Vagina (tissue), 2 donors: ENCODE results near the gene WDR75.

Source experiments
- POLR2AphosphoS5 ChIP-seq, 2 donors: sonication (generic); formaldehyde crosslinking; IDR thresholded peaks; one replicate each; pipeline ENCODE4 v1.9.0; 2017; ENCODE audit warnings: antibody characterized with exemption in 2 of 2, mild to moderate bottlenecking in 2 of 2, low read depth in 1 of 2; ENCODE audit not compliant: insufficient read depth in 1 of 2
- TF ChIP-seq, protein P1 (sequence below), 3 experiments: fragments of 450-650 bp in 2 of 3; fragments of 200-600 bp in 1 of 3; sonication (generic) in 1 of 3; IDR thresholded peaks; one replicate each; pipeline ENCODE4 v1.5.1; 2017 to 2019; ENCODE audit warnings: antibody characterized with exemption in 3 of 3, mild to moderate bottlenecking in 2 of 3, moderate library complexity in 2 of 3

DNA sequence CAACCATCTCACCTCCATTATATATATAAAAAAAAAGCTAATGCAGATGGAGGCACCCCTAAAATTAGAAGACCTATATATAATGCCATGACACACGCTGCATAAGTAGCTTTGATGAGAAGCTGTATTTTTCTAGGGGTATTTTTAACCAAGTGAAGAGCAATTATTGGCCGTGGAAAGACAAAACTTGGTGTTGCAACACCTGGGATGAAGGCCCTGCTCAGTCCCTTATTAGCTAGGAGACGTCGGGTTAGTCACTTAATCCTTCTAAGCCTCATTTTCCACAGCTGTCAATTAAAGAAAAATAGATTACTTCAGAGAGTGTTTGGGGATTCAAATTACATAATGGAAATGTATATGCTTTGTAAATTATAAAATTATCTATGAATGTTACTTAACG is 63.0 kb downstream of the WDR75 start:
- TF ChIP-seq, protein P1, sequence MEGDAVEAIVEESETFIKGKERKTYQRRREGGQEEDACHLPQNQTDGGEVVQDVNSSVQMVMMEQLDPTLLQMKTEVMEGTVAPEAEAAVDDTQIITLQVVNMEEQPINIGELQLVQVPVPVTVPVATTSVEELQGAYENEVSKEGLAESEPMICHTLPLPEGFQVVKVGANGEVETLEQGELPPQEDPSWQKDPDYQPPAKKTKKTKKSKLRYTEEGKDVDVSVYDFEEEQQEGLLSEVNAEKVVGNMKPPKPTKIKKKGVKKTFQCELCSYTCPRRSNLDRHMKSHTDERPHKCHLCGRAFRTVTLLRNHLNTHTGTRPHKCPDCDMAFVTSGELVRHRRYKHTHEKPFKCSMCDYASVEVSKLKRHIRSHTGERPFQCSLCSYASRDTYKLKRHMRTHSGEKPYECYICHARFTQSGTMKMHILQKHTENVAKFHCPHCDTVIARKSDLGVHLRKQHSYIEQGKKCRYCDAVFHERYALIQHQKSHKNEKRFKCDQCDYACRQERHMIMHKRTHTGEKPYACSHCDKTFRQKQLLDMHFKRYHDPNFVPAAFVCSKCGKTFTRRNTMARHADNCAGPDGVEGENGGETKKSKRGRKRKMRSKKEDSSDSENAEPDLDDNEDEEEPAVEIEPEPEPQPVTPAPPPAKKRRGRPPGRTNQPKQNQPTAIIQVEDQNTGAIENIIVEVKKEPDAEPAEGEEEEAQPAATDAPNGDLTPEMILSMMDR (IDR thresholded peaks at IDR 0.05) = no peak
- TF ChIP-seq POLR2AphosphoS5 (IDR thresholded peaks at IDR 0.05; ENCODE audit: insufficient read depth in 1 of 2, low read depth in 1 of 2) = no peak
